Neuron (in vitro differentiated cells): ENCODE measurements around the gene GPER1.

Experiments used
- H2AFZ ChIP-seq: one replicate; pipeline ENCODE4 v1.6.1; 2013; ENCODE audit warnings: low read depth, mild to moderate bottlenecking, inconsistent platforms, low read length, moderate library complexity
- H3K27me3 ChIP-seq: one replicate; pipeline ENCODE4 v1.6.1; 2013; ENCODE audit warnings: low read length; ENCODE audit not compliant: insufficient read depth
- H3K36me3 ChIP-seq: one replicate; pipeline ENCODE4 v1.6.1; 2013; ENCODE audit warnings: low read length; ENCODE audit not compliant: insufficient read depth
- H3K4me1 ChIP-seq: one replicate; pipeline ENCODE4 v1.6.1; 2013; ENCODE audit warnings: low read length; ENCODE audit not compliant: insufficient read depth
- H3K4me3 ChIP-seq: 2 replicates; pipeline ENCODE4 v1.5.1; 2013; ENCODE audit warnings: mild to moderate bottlenecking, low read length, moderate library complexity
- H3K9me3 ChIP-seq: one replicate; pipeline ENCODE4 v1.6.1; 2013; ENCODE audit warnings: low read length

Gene GPER1

DNA sequence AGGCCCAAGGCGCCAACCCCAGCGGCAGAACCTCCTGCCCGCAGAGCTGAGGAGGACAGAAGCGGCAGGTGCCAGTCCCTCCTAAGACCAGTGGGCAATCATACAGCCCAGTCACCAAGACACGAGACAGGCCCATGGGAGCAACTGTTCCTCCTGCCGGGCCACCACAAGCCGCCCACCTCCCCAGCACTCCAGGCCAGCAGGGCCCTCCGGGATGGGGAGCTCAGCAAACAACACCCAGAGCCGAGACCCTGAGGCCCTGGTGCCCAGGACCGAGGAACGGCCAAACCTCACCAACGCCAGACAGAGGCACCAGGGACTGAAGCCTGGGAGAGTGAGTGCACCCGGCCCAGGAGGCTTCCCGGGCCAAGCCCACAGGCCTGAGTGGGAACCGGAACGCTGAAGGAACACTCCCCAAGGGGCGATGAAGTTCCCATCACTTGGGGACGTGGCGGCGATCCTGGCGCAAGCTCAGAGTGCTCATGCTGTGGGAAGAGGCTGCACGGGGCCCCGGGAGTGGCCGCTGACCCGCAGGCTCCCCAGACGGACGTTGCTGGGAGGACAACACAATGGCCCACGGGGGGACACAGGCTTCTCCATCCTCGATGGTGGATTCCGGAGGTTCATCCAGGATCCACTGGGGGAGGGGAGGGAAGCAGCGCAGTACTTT lies 35.1 kb downstream of the GPER1 start:
- Histone ChIP-seq H3K4me1 (peaks cover 9% of the 10 kb centered on the region), H3K9me3 (no peaks in the 10 kb centered on the region), H2AFZ (no peak overlapping the region), H3K36me3 (peaks cover 21% of the 10 kb centered on the region), H3K4me3 (no peak overlapping the region), H3K27me3 (no peaks in the 10 kb centered on the region)

DNA sequence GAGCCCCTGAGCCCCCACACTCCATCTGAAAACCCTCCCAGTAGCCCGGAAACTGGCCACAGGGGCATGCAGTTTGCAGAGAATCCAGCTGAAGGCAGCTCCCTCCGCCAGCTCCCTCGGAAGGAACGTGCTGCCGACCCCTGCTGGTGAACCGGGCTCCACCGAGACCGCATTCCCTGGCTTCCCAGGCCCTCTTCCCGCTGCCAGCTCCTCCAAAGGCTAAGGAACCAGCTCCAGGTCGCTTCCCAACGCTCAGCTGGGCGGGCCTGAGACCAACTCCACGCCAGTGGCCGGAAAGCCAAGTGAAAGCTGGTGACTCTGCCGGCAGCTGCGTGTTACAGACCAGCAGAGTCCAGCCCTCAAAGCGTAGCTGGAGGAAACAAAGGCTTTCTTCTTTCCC lies 35.8 kb downstream of the GPER1 start:
- Histone ChIP-seq H3K27me3 (no peaks in the 10 kb centered on the region), H3K4me1 (peaks cover 9% of the 10 kb centered on the region), H3K36me3 (peaks cover 21% of the 10 kb centered on the region), H3K9me3 (no peaks in the 10 kb centered on the region), H3K4me3 (no peak overlapping the region), H2AFZ (no peak overlapping the region)

DNA sequence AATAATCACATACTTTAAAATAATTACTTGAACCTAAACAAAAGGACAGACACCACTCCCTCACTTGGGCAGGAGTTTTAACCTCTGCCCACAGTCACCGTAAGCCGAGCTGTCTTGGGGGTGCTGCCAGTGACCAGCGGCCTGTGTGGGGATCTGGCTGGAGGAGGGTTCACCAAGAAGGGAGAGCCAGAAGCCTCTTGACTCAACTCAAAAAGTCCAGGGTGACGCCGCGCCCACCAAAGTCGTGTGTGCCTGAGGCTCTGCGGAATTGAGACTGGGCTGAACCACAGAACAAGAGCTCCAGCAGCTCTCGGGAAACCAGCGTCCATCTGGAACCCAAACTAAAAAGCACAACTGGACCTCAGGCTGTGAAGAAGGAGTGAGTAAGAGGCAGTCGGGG lies 36.3 kb downstream of the GPER1 start:
- peaks cover 21% of the 10 kb centered on the region for H3K36me3 ChIP-seq
- peaks cover 9% of the 10 kb centered on the region for H3K4me1 ChIP-seq
- no peaks in the 10 kb centered on the region for H3K9me3 ChIP-seq
- H3K4me3 ChIP-seq = no peak overlapping the region
- H2AFZ ChIP-seq = no peak overlapping the region
- no peaks in the 10 kb centered on the region for H3K27me3 ChIP-seq

DNA sequence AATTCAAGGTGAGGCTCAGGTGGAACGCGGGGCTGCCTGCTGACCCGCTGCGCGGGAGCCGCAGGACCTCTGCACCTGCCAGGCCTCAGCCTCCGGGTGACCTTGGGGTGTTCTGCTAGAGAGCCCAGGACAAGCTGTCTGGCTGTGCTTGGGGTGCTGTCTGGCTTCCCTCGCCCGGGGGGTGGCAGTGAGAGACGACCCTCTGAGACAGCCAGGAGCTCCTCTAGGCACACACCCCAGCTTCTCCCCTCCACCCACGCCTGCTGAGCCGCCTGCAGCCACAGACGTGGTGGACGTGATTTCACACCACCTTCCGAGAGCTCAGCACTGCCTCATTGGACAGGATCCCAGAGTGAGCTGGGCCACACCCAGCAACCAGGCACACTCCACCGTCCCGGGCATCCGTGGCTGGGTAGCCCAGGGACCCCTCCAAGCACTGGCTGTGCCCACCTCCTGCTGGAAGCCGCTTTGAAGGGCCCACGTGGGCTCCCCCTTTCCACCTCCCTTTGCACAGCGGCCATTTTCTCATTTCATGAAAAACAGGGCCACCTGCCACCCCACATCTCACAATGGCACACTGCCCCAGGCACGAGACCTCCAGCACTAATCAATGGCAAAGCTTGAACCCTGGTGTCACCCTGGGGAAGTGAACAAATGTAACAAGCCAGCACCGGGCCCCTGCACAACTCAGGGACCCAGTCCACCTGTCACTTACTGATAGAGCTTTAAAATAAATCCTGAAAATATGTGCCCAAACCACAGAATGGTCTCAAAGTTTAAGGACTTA lies 37.1 kb downstream of the GPER1 start:
- H3K36me3 ChIP-seq = peaks cover 26% of the 10 kb centered on the region
- no peak overlapping the region for H3K4me3 ChIP-seq
- H3K9me3 ChIP-seq = no peaks in the 10 kb centered on the region
- peaks cover 9% of the 10 kb centered on the region for H3K4me1 ChIP-seq
- no peaks in the 10 kb centered on the region for H3K27me3 ChIP-seq
- no peak overlapping the region for H2AFZ ChIP-seq

DNA sequence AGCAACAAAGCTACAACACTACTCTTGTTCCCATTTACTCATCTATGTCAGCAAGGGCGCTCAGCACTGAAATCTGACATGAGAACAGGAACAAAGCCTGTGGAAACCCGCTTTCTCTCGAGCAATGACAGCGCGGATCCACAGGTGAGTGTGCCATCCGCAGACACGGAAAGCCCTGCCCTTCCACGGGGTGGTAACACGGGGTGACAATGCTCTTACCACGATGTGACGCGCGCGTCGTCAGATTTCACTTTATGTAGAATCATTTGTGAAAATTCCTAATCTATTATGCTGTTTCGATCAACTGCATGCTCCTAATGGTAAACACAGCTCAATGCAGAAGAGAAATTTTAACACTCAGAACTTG lies 37.7 kb downstream of the GPER1 start:
- H3K9me3 ChIP-seq = no peaks in the 10 kb centered on the region
- H3K4me1 ChIP-seq = peaks cover 9% of the 10 kb centered on the region
- H3K36me3 ChIP-seq = peaks cover 27% of the 10 kb centered on the region
- H2AFZ ChIP-seq = no peak overlapping the region
- no peak overlapping the region for H3K4me3 ChIP-seq
- no peaks in the 10 kb centered on the region for H3K27me3 ChIP-seq

DNA sequence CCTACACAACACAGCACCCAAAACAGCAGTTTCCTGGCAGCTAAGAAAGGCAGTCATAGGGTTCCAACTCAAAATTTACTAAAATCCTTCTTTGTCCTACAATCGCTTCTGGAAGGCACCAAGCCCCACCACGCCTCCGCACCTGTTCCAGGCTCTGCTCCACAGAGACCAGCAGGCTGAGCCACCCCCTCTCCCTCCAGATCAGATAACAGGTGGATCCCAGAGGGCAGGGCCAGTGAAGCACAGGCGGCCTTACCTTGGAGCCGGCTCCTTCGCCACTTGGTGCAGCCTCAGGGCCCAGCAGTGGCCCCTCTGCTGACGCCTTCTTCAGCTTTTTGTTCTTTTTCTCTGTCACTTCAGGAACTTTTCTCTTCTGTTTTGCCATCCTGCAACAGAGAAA lies 39.1 kb downstream of the GPER1 start:
- Histone ChIP-seq H3K36me3 (peaks cover 29% of the 10 kb centered on the region), H3K4me3 (no peak overlapping the region), H3K9me3 (no peaks in the 10 kb centered on the region), H3K27me3 (no peaks in the 10 kb centered on the region), H2AFZ (no peak overlapping the region), H3K4me1 (peaks cover 7% of the 10 kb centered on the region)

DNA sequence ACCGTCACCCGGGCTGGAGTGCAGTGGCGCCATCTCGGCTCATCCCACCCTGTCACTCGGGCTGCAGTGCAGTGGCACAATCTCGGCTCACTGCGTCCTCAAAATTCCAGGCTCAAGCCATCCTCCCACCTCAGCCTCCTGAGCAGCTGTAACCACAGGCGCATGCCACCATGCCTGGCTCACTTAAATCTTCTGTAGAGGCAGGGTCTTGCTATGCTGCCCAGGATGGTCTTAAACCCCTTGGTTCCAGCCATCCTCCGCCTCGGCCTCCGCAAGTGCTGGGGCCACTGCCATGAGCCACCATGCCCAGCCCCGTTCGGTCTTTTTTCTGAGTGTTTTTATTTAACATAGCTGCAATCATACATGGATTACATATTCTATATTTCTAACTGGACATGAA lies 41.5 kb downstream of the GPER1 start:
- peaks cover 1% of the 10 kb centered on the region for H3K9me3 ChIP-seq
- no peak overlapping the region for H2AFZ ChIP-seq
- no peak overlapping the region for H3K4me3 ChIP-seq
- H3K36me3 ChIP-seq = peaks cover 29% of the 10 kb centered on the region
- H3K4me1 ChIP-seq = no peaks in the 10 kb centered on the region
- H3K27me3 ChIP-seq = no peaks in the 10 kb centered on the region

DNA sequence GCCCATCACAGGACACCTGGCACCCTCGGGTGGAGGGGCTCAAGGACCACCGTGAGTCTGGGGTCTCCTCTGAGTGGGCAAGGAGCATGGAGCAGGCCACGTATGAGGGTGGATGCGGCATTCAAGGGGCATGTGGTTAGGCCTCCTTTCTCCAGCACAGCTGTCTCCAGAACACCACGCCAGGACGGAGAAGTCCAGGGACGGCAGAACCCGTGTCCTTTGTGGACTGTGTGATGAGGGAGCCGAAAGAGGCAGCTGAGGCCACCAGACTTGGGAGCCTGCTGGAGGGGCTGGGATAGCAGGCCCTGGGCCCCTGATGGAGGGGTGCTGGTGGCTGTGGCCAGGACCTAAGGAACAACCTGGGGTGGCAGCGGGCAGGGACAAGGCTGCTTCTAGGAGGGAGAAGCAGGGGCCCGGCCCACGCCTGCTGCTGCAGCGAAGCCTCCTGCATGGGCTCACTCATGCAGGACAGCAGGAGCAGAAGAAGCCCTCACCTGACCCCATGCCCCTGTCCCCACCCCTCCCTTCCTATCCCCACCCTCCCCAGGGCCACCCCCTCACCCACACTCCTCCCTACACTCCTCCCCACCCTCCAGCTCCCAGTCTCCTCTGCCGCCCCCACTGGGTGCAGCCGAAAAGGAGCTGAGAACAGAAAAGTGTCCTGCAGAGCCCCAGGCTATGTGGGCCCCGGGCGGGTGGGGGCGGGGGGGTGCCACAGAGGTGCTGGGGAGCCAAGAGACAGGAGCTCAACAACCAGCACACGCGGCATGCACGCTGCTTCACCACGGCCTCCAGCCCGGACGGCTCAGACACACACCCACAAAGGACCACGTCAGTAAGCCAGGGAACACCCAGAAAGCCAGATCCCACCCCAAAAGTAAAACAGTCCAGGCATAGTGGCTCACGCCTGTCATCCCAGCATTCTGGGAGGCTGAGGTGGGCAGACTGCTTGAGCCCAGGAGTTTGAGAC lies 42.4 kb downstream of the GPER1 start:
- Histone ChIP-seq H3K9me3 (peaks cover 1% of the 10 kb centered on the region), H3K27me3 (no peaks in the 10 kb centered on the region), H3K36me3 (peaks cover 22% of the 10 kb centered on the region), H2AFZ (no peak overlapping the region), H3K4me3 (no peak overlapping the region), H3K4me1 (no peaks in the 10 kb centered on the region)

DNA sequence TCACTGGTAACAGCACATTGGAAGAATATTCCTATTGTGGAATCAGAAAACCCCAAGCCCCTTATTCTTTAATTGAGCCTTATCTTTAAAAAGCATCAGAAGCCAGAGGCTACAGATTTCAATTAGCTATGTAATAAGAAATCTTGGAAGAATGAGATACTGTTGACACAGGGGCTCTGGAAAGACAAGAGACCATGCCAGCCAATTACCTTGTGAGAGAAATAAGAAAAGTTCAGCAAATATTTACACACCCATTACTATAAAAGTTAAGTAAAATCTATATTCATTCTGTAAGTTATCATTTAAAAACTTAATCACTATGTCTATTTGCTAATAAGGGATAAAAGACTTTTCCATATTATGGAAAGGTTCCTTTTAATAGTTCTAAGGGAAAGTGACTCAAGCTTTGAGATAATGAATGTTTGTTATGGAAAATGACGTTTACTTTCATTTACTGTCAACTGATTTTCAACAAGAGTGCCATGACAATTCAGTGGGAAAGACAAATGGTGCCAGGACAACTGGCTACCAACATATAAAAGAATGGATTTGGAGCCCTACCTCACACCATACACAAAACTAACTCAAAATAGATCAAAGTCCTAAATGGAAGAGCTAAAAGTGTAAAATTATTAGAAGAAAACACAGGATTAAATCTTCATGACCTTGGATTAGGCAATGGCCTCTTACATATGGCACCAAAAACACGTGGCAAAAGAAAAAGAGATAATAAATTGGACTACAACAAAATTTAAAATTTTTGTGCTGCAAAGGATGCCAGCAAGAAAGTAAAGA lies 43.8 kb downstream of the GPER1 start:
- H3K36me3 ChIP-seq = peaks cover 15% of the 10 kb centered on the region
- H3K4me3 ChIP-seq = no peak overlapping the region
- H3K9me3 ChIP-seq = peaks cover 1% of the 10 kb centered on the region
- peaks cover 2% of the 10 kb centered on the region for H3K4me1 ChIP-seq
- no peak overlapping the region for H2AFZ ChIP-seq
- H3K27me3 ChIP-seq = no peaks in the 10 kb centered on the region

DNA sequence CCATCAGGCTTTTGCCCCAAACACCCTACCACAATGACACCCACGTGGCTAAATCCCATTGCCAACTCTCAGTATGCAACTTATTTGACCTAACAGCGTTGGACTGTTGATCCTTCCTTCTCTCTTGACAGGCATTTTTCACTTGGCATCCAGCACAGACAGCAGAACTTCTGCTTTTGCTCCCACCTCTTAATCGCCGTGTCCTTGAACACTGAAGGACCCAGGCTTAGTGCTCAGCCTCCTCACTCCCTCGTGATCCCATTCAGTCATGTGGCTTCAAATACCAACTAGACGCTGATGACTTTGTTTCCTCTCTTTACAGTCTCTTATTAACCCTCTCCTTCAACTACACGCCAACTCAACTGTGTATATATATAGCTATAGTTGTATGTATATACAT lies 47.0 kb downstream of the GPER1 start:
- Histone ChIP-seq H2AFZ (no peak overlapping the region), H3K9me3 (peaks cover 1% of the 10 kb centered on the region), H3K36me3 (peaks cover 4% of the 10 kb centered on the region), H3K4me3 (no peak overlapping the region), H3K27me3 (no peaks in the 10 kb centered on the region), H3K4me1 (peaks cover 9% of the 10 kb centered on the region)

DNA sequence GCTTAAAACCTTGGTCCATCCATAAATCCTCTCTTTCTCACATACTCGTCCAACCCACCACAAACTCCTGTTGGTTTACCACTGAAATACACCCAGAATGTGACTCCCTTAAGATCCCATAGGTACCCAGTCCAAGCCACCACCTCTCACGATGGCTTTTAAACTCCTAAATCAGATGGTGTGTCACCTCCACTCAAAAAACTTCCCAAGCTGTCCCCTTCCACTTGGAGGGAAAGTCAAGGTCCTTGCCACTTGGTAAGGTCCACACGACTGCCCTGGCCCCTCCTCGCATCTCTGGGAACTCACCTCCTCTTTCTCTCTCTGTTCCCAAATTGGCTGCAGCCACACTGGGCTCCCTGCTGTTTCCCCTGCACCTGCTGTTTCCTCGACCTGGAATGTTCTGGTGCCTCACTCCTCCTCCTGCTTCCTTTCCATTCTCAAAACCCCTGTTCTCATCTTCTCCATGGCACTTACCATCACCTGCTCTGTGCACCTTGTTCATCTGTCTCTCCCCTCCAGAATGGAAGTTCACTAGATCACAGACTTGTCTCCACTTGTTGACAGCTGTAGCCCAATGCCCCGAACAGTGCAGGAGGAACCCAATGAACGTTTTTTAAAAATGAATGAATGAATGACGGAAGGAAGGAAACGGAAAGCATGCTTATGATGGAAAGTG lies 49.1 kb downstream of the GPER1 start:
- Histone ChIP-seq H3K4me3 (peak overlapping the region; percentile 73), H3K27me3 (no peaks in the 10 kb centered on the region), H3K4me1 (peaks cover 9% of the 10 kb centered on the region), H3K9me3 (peaks cover 1% of the 10 kb centered on the region), H2AFZ (peak overlapping the region; percentile 97), H3K36me3 (no peaks in the 10 kb centered on the region)

DNA sequence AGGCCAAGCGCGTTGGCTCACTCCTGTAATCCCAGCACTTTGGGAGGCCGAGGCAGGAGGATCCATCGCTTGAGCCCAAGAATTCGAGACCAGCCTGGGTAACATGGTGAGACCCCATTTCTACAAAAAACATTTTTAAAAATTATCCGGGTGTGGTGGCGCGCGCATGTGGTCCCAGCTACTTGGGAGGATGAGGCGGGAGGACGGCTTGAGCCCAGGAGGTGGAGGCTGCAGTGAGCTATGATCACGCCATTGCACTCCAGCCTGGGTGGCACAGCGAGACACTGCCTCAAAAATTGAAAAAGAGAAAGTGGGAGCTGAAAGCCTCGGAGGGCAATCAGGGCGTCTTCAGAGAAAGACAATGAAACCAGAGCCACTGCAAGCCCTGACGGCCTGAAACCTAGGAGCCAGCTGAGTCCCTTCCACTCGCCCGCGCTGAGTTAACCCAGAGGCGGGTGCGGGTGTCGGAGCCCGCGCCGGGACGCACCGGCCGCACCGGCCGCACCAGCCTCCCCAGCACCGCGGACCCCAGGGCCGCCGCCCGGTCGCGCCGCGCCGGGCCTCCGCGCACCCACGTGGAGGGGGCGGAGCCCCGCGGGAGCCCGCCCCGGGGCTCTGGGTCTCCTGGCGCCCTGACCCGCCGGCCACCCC lies 49.7 kb downstream of the GPER1 start:
- Histone ChIP-seq H3K36me3 (no peaks in the 10 kb centered on the region), H3K9me3 (peaks cover 1% of the 10 kb centered on the region), H3K27me3 (no peaks in the 10 kb centered on the region), H3K4me1 (peaks cover 9% of the 10 kb centered on the region), H3K4me3 (peak overlapping the region; percentile 73), H2AFZ (peak overlapping the region; percentile 97)
